T-helper 17 cell (primary cell): ENCODE results near the gene UPF2. TPM values are rescaled to one million over a fixed set of nuclear protein-coding genes. Genes with fewer than 3 reads are reported as not detected.
A peak's percentile ranks its signal among the peaks of the same experiment; 100 is the strongest.

Source experiments
- ATAC-seq: fragments of 150-1000 bp; cut with Tn5 transposase; 2 replicates; pipeline ENCODE4 v1.10.0; 2021; ENCODE audit warnings: mild to moderate bottlenecking, moderate library complexity
- DNase-seq, 3 donors: peaks; one replicate each; pipeline versions ENCODE4 v3.0.0 to v3.0.0-alpha.2; 2020 to 2021
- H3K9me3 ChIP-seq: one replicate; pipeline ENCODE4 v1.7.0; 2013; ENCODE audit warnings: low read length, mild to moderate bottlenecking; ENCODE audit not compliant: control insufficient read depth, poor library complexity, severe bottlenecking
- H3K27ac Mint-ChIP-seq: one replicate; pipeline ENCODE4 v1.8.0; 2022; ENCODE audit warnings: mild to moderate bottlenecking, moderate library complexity, mixed read lengths
- H3K27me3 Mint-ChIP-seq: one replicate; pipeline ENCODE4 v1.8.0; 2022; ENCODE audit warnings: mixed read lengths
- H3K36me3 Mint-ChIP-seq: one replicate; pipeline ENCODE4 v1.8.0; 2022; ENCODE audit warnings: low read depth, mixed read lengths
- H3K4me1 Mint-ChIP-seq: one replicate; pipeline ENCODE4 v1.8.0; 2022; ENCODE audit warnings: mild to moderate bottlenecking, mixed read lengths
- H3K4me3 Mint-ChIP-seq: one replicate; pipeline ENCODE4 v1.8.0; 2022; ENCODE audit warnings: mild to moderate bottlenecking, moderate library complexity, mixed read lengths
- total RNA-seq, 4 donors: library from RNA in 2 of 4; stranded (reverse) in 2 of 4; gene quantifications; one replicate each; pipeline ENCODE4 v1.2.3 and lab custom pipeline; 2022 to 2026

The UPF2 gene
- total RNA-seq, 2 donors from 2014 or later = 21.5 to 24.7 TPM

GRCh38 chr10:12062754-12063482 lies 20.3 kb upstream of the UPF2 start:
- ATAC-seq (no peak), DNase-seq (no peak)
- Mint-ChIP-seq H3K4me1 (no peaks in the 10 kb centered on the region), H3K27ac (no peak overlapping the region), H3K27me3 (no peaks in the 10 kb centered on the region), H3K36me3 (no peaks in the 10 kb centered on the region), H3K4me3 (no peak overlapping the region)
- H3K9me3 ChIP-seq = no peaks in the 10 kb centered on the region

GRCh38 chr10:12061124-12061523 lies 18.5 kb upstream of the UPF2 start:
- no peaks in the 10 kb centered on the region for H3K4me1 Mint-ChIP-seq
- H3K27ac Mint-ChIP-seq = no peak overlapping the region
- no peaks in the 10 kb centered on the region for H3K27me3 Mint-ChIP-seq
- no peaks in the 10 kb centered on the region for H3K36me3 Mint-ChIP-seq
- DNase-seq (no peak), ATAC-seq (no peak)
- H3K4me3 Mint-ChIP-seq = no peak overlapping the region
- no peaks in the 10 kb centered on the region for H3K9me3 ChIP-seq

GRCh38 chr10:12056748-12057147 lies 14.1 kb upstream of the UPF2 start:
- Mint-ChIP-seq H3K27me3 (no peaks in the 10 kb centered on the region), H3K36me3 (no peaks in the 10 kb centered on the region), H3K4me3 (no peak overlapping the region), H3K4me1 (peaks cover 6% of the 10 kb centered on the region), H3K27ac (peak overlapping the region; percentile 29)
- H3K9me3 ChIP-seq = no peaks in the 10 kb centered on the region
- ATAC-seq (no peak), DNase-seq (no peak)

DNA sequence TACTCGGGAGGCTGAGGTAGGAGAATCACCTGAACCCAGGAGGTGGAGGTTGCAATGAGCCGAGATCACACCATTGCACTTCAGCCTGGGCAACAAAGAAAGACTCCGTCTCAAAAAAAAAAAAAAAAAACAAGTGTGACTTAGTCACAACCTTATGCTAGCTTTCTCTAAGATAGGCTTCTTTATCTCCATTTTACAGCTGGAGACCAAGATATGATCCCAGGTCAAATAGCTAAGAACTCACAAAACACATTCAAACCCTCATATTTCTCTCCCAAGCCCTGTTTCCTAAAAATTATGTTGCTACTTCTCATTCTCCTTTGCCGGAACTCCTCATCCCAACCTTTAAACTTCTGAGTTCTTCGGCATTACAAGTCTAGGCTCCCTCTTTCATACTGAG lies 13.1 kb upstream of the UPF2 start:
- H3K27ac Mint-ChIP-seq = peak overlapping the region; percentile 29
- peaks cover 6% of the 10 kb centered on the region for H3K4me1 Mint-ChIP-seq
- no peaks in the 10 kb centered on the region for H3K27me3 Mint-ChIP-seq
- H3K36me3 Mint-ChIP-seq = no peaks in the 10 kb centered on the region
- DNase-seq (no peak), ATAC-seq (no peak)
- no peak overlapping the region for H3K4me3 Mint-ChIP-seq
- H3K9me3 ChIP-seq = no peaks in the 10 kb centered on the region

DNA sequence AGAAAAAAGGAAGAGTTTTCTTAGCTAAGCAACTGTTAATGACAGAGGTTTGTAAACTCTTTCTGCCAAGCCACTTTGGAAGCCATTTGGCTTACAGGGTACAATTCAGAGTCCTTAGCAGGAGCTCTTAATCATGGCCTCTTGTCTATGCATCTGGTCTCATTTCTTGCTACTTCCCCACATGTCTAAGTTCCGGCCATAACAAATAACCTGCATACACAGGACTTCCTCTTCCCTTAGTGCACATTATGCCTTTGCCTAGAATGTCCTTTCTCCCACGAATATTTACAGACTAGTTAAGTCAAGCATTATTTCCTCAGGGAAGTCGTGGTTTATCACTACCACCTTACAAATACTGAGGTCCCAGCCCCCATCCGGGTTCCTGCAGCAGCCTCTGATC lies 8.6 kb upstream of the UPF2 start:
- peaks cover 6% of the 10 kb centered on the region for H3K4me1 Mint-ChIP-seq
- no peak overlapping the region for H3K27ac Mint-ChIP-seq
- no peak for ATAC-seq
- no peaks in the 10 kb centered on the region for H3K27me3 Mint-ChIP-seq
- no peak for DNase-seq
- no peak overlapping the region for H3K4me3 Mint-ChIP-seq
- H3K9me3 ChIP-seq = no peaks in the 10 kb centered on the region
- H3K36me3 Mint-ChIP-seq = no peaks in the 10 kb centered on the region

- H3K27ac Mint-ChIP-seq = peak overlapping the region; percentile 43
- peaks cover 6% of the 10 kb centered on the region for H3K4me1 Mint-ChIP-seq
- H3K9me3 ChIP-seq = no peaks in the 10 kb centered on the region
- DNase-seq (no peak), ATAC-seq (no peak)
- H3K36me3 Mint-ChIP-seq = no peaks in the 10 kb centered on the region
- no peak overlapping the region for H3K4me3 Mint-ChIP-seq
- H3K27me3 Mint-ChIP-seq = no peaks in the 10 kb centered on the region
Observed at GRCh38 chr10:12050528-12050927, 7.9 kb upstream of the UPF2 start.

- H3K27me3 Mint-ChIP-seq = no peaks in the 10 kb centered on the region
- H3K9me3 ChIP-seq = no peaks in the 10 kb centered on the region
- H3K4me3 Mint-ChIP-seq = no peak overlapping the region
- H3K36me3 Mint-ChIP-seq = no peaks in the 10 kb centered on the region
- no peak for ATAC-seq
- no peak for DNase-seq
- peaks cover under 1% of the 10 kb centered on the region for H3K4me1 Mint-ChIP-seq
- H3K27ac Mint-ChIP-seq = no peak overlapping the region
Observed at GRCh38 chr10:12048547-12048946, 5.9 kb upstream of the UPF2 start.

DNA sequence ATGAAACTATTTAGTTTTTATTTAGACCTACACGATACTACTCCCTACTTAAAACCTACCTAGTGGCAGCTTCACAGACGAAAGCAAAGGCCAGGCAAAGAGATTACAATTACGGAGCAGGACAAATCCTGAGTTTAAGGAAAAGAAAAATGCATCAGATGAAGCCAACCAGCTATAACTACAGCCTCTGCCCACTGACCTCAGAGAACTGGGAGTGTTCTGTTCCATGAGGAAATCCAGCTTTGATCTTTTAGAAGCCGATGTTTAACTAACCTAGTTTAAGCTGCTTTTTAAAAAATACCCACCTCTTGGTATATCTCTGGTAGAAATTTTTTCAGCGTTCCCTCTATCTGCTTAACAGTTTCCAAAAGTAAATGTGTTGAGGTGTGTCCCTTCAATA lies 3.0 kb upstream of the UPF2 start:
- H3K27ac Mint-ChIP-seq = peak overlapping the region; percentile 41
- H3K4me3 Mint-ChIP-seq = no peak overlapping the region
- ATAC-seq (no peak), DNase-seq (no peak)
- H3K36me3 Mint-ChIP-seq = peaks cover 6% of the 10 kb centered on the region
- H3K4me1 Mint-ChIP-seq = peaks cover 16% of the 10 kb centered on the region
- no peaks in the 10 kb centered on the region for H3K27me3 Mint-ChIP-seq
- H3K9me3 ChIP-seq = no peaks in the 10 kb centered on the region

GRCh38 chr10:12042409-12042796 lies 206 bp downstream of the UPF2 start:
- Mint-ChIP-seq H3K4me3 (peak overlapping the region; percentile 99), H3K27me3 (no peaks in the 10 kb centered on the region), H3K4me1 (peaks cover 25% of the 10 kb centered on the region), H3K27ac (peak overlapping the region; percentile 99), H3K36me3 (peaks cover 6% of the 10 kb centered on the region)
- DNase-seq (peak; percentile 36 to 48 (median 39)), ATAC-seq (peak; percentile 6)
- H3K9me3 ChIP-seq = no peaks in the 10 kb centered on the region

DNA sequence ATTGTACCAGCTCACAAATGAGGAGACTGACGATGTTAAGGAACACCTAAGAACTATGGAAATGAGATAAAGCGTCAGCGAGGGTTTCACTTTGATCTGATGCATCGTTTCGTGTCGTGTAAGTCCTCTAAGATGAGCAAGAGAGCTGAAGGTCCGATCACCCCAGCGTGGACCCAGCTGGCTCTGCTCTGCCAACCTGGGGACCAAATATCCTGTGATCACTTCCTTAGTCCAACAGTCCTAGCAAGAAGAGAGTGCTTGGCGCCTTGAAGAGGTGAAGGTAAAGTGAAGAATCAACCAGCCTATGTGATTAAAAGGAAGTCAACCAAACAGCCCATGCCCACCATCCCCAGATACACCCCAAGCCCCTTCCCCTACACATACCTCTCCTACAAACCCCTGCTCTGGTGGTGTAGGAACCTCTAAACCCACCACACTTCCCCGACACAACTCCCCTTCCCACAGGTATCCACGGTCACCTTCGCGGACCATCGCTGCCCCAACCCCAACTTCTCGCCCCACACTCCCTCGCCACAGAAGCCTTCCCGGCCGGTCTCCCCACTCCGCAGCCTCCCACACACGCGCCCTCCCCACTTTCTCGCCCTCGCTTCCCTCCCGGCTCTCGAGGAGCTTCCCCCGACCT lies 722 bp downstream of the UPF2 start:
- peaks cover 25% of the 10 kb centered on the region for H3K4me1 Mint-ChIP-seq
- no peak for DNase-seq
- H3K27ac Mint-ChIP-seq = peak overlapping the region; percentile 99
- no peak for ATAC-seq
- no peaks in the 10 kb centered on the region for H3K27me3 Mint-ChIP-seq
- peak overlapping the region; percentile 99 for H3K4me3 Mint-ChIP-seq
- no peaks in the 10 kb centered on the region for H3K9me3 ChIP-seq
- peaks cover 6% of the 10 kb centered on the region for H3K36me3 Mint-ChIP-seq

GRCh38 chr10:12036073-12036655 lies 6.4 kb downstream of the UPF2 start:
- no peak overlapping the region for H3K4me3 Mint-ChIP-seq

DNA sequence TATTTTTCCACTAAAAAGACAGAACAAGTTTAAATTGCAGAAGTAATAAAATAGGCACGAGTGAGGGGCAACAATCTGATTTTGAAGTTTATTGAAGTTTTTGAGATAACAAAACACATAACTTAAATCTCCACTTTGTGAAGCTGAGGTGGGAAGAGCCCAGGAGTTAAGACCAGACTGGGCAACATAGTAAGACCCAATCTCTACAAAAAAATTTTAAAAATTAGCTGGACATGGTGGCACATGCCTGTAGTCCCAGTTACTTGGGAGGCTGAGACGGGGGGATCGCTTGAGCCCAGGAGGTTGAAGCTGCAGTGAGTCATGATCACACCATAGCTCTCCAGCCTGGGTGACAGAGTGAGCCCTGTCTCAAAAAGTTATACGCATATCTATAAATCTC lies 11.2 kb downstream of the UPF2 start:
- ATAC-seq = no peak
- no peaks in the 10 kb centered on the region for H3K9me3 ChIP-seq
- no peak for DNase-seq
- peak overlapping the region; percentile 83 for H3K27ac Mint-ChIP-seq
- peaks cover 10% of the 10 kb centered on the region for H3K36me3 Mint-ChIP-seq
- peaks cover 21% of the 10 kb centered on the region for H3K4me1 Mint-ChIP-seq
- H3K27me3 Mint-ChIP-seq = no peaks in the 10 kb centered on the region
- H3K4me3 Mint-ChIP-seq = no peak overlapping the region

More at GRCh38 chr10:12036073-12036655, 6.4 kb downstream of the UPF2 start:
- ATAC-seq (no peak), DNase-seq (no peak)
- peaks cover 5% of the 10 kb centered on the region for H3K36me3 Mint-ChIP-seq
- H3K9me3 ChIP-seq = no peaks in the 10 kb centered on the region
- no peak overlapping the region for H3K27ac Mint-ChIP-seq
- peaks cover 19% of the 10 kb centered on the region for H3K4me1 Mint-ChIP-seq
- no peaks in the 10 kb centered on the region for H3K27me3 Mint-ChIP-seq

GRCh38 chr10:12027539-12027938 lies 15.1 kb downstream of the UPF2 start:
- ATAC-seq (no peak), DNase-seq (no peak)
- H3K27me3 Mint-ChIP-seq = no peaks in the 10 kb centered on the region
- no peak overlapping the region for H3K4me3 Mint-ChIP-seq
- peaks cover 5% of the 10 kb centered on the region for H3K36me3 Mint-ChIP-seq
- H3K27ac Mint-ChIP-seq = no peak overlapping the region
- H3K4me1 Mint-ChIP-seq = peaks cover 23% of the 10 kb centered on the region
- H3K9me3 ChIP-seq = no peaks in the 10 kb centered on the region
